Coronary artery (tissue), 2 donors: ENCODE measurements around the gene SLC2A1.

ENCODE experiments used
- DNase-seq: peaks from one replicate; pipeline ENCODE4 v3.0.0-alpha.2; 2017; ENCODE audit warnings: low spot score
- H3K27ac ChIP-seq, 2 donors: fragments of 200-600 bp; sonication (generic); one replicate each; pipeline ENCODE4 v1.5.1; 2016 to 2019
- H3K4me3 ChIP-seq: fragments of 200-600 bp; sonication (generic); 2 replicates; pipeline ENCODE4 v1.5.1; 2016; ENCODE audit warnings: mild to moderate bottlenecking, moderate library complexity
- TF ChIP-seq, protein P1 (sequence below): fragments of 200-600 bp; sonication (generic); IDR thresholded peaks from one replicate; pipeline ENCODE4 v1.5.1; 2019; ENCODE audit warnings: antibody characterized with exemption

Gene SLC2A1

DNA sequence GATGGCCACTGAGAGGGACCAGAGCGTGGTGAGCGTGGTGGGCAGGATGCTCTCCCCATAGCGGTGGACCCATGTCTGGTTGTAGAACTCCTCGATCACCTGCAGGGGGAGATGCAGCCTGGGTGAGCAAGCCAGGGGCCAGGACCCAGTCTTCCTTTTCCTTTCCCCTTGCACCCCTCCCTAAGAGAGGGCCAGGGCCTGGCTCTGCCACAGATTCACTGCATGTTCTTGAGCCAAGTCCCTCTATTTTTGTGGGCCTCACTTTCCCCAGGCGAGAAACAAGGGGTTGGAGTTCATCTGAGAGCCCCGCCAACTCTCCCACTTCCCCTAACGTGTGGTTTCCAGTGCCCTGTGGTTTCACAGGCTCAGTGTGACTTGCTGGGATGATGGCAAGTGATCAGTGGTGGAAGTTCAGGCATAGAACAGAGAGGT, 27.5 kb downstream of the SLC2A1 start:
- TF ChIP-seq, protein P1, sequence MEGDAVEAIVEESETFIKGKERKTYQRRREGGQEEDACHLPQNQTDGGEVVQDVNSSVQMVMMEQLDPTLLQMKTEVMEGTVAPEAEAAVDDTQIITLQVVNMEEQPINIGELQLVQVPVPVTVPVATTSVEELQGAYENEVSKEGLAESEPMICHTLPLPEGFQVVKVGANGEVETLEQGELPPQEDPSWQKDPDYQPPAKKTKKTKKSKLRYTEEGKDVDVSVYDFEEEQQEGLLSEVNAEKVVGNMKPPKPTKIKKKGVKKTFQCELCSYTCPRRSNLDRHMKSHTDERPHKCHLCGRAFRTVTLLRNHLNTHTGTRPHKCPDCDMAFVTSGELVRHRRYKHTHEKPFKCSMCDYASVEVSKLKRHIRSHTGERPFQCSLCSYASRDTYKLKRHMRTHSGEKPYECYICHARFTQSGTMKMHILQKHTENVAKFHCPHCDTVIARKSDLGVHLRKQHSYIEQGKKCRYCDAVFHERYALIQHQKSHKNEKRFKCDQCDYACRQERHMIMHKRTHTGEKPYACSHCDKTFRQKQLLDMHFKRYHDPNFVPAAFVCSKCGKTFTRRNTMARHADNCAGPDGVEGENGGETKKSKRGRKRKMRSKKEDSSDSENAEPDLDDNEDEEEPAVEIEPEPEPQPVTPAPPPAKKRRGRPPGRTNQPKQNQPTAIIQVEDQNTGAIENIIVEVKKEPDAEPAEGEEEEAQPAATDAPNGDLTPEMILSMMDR = peak; percentile 32
- H3K27ac ChIP-seq = peak overlapping the region in 1 of 2 donors; percentile 4
- no peak for DNase-seq
- no peak overlapping the region for H3K4me3 ChIP-seq

DNA sequence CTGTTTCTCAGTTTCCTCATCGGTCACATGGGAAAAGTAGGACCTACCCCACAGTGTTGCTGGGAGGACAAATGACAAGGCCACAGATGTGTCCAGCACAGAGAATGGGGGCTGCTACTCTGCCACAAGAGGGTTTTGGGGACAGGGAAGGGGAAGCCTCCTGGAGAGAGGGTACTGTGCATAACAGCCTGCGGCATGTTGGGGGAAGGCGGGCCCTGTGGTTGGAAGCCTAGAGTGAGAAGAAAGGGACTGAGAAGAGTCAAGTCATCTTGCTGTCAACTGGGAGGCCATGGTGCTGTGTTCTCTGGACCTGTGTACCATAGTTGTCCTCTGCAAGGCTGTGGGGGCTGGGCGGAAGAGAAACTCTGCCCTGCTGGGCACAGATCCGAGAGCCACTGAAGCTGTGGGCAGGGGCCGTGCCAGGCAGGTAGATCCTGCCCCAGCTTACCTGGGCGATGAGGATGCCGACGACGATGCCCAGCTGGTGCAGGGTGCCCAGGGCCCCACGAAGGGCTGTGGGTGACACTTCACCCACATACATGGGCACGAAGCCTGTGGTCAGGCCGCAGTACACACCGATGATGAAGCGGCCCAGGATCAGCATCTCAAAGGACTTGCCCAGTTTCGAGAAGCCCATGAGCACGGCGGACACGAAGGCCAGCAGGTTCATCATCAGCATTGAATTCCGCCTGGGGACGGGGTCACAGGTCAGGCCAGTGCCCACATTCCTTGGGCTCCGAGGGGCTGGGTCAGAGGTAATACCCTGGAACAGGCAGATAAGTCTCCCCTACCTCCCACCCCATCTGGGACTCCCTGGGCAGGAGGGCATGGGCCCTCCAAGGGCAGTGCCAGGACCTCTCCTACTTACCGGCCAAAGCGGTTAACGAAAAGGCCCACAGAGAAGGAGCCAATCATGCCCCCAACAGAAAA, 28.2 kb downstream of the SLC2A1 start:
- H3K4me3 ChIP-seq = no peak overlapping the region
- no peak overlapping the region for H3K27ac ChIP-seq
- DNase-seq = no peak
- TF ChIP-seq, protein P1 = no peak

DNA sequence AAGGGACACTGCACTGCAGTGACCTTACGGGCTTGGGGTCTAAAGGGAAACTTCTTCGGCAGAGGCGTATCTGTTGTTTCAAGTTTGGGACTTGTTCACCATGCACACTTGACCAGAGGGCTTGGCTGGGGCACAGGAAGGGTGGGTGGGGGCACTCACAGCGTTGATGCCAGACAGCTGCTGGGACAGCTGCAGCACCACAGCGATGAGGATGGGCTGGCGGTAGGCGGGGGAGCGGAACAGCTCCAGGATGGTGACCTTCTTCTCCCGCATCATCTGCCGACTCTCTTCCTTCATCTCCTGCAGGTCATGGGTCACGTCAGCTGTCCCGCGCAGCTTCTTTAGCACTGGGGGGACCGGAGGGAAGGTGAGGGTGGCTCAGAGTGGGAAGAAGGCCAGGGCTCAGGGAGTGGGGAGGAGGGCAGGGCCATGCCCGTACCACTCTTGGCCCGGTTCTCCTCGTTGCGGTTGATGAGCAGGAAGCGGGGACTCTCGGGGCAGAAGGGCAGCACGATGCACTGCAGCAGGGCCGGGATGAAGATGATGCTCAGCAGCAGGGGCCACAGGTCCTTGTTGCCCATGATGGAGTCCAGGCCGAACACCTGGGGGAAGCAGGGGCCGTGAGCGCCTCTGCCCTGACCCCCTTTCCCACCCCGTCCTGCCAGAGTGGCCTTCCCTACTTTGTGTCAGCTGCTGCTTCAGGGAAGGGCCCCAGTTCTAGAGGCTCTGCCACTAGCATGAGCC, 29.1 kb downstream of the SLC2A1 start:
- TF ChIP-seq, protein P1 = no peak
- no peak overlapping the region for H3K4me3 ChIP-seq
- H3K27ac ChIP-seq = no peak overlapping the region
- DNase-seq = no peak

DNA sequence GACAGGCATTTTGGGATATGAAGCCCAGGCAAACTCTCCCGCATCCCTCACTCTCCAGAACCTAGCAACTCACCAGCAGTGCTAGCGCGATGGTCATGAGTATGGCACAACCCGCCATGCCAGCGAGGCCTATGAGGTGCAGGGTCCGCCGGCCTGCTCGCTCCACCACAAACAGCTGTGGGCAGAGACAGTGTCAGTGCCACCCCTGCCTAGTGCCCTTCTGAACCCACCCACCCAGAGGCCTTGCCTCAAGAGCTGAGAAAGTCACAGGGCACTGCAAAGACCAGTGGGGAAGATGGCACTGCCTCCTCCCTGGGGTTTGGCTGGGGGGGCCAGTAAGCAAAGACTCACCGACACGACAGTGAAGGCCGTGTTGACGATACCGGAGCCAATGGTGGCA, 29.8 kb downstream of the SLC2A1 start:
- Histone ChIP-seq H3K27ac (no peak overlapping the region), H3K4me3 (no peak overlapping the region)
- TF ChIP-seq, protein P1 = no peak
- DNase-seq = no peak

DNA sequence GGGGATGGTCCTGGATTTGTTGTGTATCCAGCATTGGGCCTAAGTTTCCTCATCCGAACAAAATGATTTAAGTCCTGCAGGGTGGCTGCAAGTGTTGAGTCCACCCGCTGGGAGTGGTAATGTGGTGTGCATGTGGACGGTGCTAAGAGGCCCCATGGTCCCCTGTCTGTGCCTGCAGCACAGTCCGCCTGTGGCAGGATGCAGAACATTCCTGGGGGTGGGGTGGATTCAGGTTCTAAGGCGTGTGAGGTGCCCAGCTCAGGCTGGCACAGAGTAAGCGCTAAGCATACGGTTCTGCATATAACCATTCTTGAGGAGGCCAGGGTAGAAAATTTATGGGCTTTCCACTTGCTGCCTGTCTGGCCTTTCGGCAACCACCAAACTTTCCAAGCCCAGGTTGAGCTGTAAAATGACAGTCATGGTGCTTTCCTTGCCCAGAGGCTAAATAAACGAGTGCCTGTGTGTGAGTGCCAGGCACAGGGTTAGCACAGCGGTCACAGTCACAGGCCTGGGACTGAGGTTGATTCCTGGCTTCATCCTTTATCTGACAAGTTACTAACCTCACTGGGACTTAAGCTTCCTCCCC, 30.7 kb downstream of the SLC2A1 start:
- TF ChIP-seq, protein P1 = no peak
- no peak overlapping the region for H3K27ac ChIP-seq
- no peak overlapping the region for H3K4me3 ChIP-seq
- no peak for DNase-seq

DNA sequence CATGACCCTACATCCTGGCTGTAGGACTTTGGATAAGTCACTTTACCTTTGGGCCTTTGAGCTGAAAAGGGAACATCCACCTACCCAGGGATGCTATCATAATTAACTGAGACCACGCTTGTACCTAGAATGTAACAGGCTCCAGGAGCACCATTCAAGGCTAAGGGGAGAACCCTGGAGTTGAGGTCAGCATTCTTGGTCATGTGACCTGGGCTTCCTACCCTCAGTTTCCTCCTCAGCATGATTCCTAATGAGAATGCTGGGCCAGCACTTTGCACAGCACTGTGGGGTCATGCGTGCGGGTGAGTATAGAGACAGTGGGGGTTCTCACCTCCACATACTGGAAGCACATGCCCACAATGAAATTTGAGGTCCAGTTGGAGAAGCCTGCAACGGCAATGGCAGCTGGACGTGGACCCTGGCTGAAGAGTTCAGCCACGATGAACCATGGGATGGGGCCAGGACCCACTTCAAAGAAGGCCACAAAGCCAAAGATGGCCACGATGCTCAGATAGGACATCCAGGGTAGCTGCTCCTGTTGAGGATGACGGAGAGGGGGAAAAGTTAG, 31.3 kb downstream of the SLC2A1 start:
- TF ChIP-seq, protein P1 = no peak
- no peak overlapping the region for H3K4me3 ChIP-seq
- no peak overlapping the region for H3K27ac ChIP-seq
- no peak for DNase-seq
